ENCODE results near the gene PCDHA1.
"Not testable (repeated sequence)": the region's sequence is repeated elsewhere in the genome, so short reads cannot be mapped to it uniquely, and the experiment has no call there.

Gene PCDHA1

GRCh38 chr5:140785905-140786686 lies at the start of gene PCDHA1:
Gene PCDHA1 (plus strand): TSS chr5:140786140.
- no peak for DNase-seq

GRCh38 chr5:140737486-140737885 lies 48.5 kb upstream of the PCDHA1 start:
- DNase-seq, result no peak

GRCh38 chr5:140741967-140742366 lies 44.0 kb upstream of the PCDHA1 start:
- no peak for DNase-seq

GRCh38 chr5:140753561-140753960 lies 32.4 kb upstream of the PCDHA1 start:
- DNase-seq, result no peak

- DNase-seq, result no peak
These were observed 21.6 kb upstream of the PCDHA1 start for GRCh38 chr5:140764177-140764973.

- DNase-seq, result no peak
These were observed 18.5 kb upstream of the PCDHA1 start for GRCh38 chr5:140767444-140767843.

DNA sequence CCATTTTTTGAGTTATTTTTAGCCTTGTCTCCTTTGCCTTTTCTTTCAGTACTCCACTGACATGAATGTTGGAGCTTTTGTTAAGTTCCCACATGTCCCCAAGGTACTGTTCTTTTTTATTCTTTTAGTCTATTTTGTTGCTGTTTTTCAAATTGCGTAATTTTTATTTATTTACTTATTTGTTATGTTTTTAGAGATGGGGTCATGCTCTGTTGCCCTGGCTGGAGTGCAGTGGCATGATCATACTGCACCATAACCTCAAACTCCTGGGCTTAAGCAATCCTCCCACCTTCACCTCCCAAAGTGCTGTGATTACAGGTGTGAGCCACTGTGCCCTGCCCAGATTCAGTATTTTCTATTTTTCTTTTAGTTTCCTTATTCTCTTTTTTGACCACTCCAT lies 5.4 kb upstream of the PCDHA1 start:
- DNase-seq, result no peak

GRCh38 chr5:140787422-140787821 lies 1.5 kb downstream of the PCDHA1 start:
- DNase-seq, result not testable (repeated sequence)

- DNase-seq, result not testable (repeated sequence)
These were observed 2.0 kb downstream of the PCDHA1 start for GRCh38 chr5:140787849-140788504.

DNA sequence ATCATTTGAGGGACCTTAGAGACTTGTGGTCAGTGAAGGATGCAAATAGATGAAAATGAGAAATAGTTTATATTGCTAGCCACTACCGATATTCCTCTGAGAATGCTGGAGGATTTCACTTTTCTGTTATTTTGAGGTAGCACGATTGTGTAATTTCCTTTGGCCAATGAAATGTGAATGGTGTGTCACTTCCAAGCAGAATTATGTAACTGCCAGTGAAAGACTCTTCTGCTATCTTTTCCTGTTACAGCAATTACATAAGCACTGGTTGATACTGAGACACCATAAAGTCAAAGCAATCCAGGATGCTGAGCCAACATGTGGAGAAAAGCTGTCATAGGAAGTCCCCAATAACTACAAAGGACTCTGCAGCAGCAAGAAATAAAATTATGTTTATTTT lies 5.1 kb downstream of the PCDHA1 start:
- DNase-seq, result no peak

DNA sequence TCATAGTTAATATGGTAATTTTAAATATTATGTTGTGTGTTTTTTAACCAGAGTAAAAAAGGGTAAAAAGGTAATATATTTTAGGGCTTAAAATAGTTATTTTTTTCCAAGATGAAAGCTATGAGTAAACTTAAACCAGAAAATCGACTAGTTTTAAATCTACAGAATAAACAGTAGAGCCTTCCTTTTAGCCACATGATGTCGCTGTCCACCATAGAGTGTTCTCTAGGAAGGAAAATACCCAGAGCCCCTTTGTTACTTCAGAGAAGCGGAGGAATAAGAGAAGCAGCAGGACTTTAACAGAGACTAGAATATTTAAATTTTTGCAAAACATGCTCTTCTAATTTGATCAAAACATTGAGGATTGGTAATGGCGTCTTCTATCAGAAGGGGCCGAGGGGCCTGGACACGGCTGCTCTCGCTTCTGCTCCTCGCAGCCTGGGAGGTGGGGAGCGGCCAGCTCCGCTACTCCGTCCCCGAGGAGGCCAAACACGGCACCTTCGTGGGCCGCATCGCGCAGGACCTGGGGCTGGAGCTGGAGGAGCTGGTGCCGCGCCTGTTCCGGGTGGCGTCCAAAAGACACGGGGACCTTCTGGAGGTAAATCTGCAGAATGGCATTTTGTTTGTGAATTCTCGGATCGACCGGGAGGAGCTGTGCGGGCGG lies 8.8 kb downstream of the PCDHA1 start, which contains the start of gene PCDHA2:
Gene PCDHA2 (plus strand): TSS at position 258 of the 664 bp plus-strand sequence.
- peak in 1 of 2 donors; percentile 33 for DNase-seq

DNA sequence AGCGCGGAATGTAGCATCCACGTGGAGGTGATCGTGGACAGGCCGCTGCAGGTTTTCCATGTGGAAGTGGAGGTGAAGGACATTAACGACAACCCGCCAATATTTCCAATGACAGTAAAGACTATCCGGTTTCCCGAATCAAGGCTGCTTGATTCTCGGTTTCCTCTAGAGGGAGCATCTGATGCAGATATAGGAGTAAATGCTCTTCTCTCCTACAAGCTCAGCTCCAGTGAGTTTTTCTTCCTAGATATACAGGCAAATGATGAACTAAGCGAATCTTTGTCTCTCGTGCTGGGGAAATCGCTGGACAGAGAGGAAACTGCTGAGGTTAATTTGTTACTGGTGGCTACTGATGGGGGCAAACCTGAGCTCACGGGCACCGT lies 9.3 kb downstream of the PCDHA1 start:
- no peak for DNase-seq

DNA sequence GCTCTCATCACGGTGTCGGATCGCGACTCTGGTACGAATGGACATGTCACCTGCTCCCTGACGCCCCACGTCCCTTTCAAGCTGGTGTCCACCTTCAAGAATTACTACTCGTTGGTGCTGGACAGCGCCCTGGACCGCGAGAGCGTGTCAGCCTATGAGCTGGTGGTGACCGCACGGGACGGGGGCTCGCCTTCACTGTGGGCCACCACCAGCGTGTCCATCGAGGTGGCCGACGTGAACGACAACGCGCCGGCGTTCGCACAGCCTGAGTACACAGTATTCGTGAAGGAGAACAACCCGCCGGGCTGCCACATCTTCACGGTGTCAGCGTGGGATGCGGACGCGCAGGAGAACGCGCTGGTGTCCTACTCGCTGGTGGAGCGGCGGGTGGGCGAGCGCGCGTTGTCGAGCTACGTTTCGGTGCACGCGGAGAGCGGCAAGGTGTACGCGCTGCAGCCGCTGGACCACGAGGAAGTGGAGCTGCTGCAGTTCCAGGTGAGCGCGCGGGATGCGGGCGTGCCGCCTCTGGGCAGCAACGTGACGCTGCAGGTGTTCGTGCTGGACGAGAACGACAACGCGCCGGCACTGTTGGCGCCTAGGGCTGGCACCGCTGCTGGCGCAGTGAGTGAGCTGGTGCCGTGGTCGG lies 10.3 kb downstream of the PCDHA1 start:
- DNase-seq, result not testable (repeated sequence)

DNA sequence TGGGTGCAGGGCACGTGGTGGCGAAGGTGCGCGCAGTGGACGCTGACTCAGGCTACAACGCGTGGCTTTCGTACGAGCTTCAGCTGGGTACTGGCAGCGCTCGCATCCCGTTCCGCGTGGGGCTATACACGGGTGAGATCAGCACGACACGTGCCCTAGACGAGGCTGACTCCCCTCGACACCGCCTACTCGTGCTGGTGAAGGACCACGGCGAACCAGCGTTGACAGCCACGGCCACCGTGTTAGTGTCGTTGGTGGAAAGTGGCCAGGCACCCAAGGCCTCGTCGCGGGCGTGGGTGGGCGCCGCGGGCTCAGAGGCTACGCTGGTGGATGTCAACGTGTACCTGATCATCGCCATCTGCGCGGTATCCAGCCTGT lies 10.8 kb downstream of the PCDHA1 start:
- DNase-seq, result no peak

- DNase-seq, result peak in 1 of 2 donors; percentile 42
These were observed 15.0 kb downstream of the PCDHA1 start, which contains the start of gene PCDHA3 for GRCh38 chr5:140800816-140801493. Gene PCDHA3 (plus strand): TSS chr5:140801057.

GRCh38 chr5:140801494-140801841 lies 15.5 kb downstream of the PCDHA1 start:
- peak in 1 of 2 donors; percentile 12 for DNase-seq

DNA sequence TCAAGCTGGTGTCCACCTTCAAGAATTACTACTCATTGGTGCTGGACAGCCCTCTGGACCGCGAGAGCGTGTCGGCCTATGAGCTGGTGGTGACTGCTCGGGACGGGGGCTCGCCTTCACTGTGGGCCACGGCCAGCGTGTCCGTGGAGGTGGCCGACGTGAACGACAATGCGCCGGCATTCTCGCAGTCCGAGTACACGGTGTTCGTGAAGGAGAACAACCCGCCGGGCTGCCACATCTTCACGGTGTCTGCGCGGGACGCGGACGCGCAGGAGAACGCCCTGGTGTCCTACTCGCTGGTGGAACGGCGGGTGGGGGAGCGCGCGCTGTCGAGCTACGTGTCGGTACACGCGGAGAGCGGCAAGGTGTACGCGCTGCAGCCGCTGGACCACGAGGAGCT lies 16.4 kb downstream of the PCDHA1 start:
- not testable (repeated sequence) for DNase-seq

- DNase-seq, result no peak
These were observed 16.9 kb downstream of the PCDHA1 start for GRCh38 chr5:140802781-140803271.

DNA sequence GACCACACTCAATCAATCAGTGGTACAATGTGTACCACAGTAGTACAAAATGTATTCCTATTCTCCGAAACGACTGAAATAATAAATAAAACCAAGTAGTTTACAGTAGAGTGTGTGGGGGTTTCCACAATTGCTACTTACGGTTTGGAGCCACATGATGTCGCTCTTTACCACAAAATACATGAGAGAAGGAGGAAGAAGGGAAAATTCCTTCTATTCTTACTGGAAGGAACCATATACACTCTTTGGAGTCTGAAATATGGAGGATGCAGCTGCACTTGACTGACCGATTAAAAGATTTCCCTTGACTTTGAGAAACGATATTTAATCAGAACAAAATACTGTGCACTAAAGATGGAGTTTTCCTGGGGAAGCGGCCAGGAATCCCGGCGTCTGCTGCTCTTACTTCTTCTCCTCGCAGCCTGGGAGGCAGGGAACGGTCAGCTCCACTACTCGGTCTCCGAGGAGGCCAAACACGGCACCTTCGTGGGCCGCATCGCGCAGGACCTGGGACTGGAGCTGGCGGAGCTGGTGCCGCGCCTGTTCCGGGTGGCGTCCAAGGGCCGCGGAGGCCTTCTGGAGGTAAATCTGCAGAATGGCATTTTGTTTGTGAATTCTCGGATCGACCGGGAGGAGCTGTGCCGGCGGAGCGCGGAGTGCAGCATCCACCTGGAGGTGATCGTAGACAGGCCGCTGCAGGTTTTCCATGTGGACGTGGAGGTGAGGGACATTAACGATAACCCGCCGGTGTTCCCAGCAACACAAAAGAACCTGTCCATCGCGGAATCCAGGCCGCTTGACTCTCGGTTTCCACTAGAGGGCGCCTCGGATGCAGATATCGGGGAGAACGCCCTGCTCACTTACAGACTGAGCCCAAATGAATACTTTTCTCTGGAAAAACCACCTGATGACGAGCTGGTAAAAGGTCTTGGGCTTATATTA lies 21.2 kb downstream of the PCDHA1 start, which contains the start of gene PCDHA4:
Gene PCDHA4 (plus strand): TSS at position 235 of the 942 bp plus-strand sequence.
- peak; percentile 31 to 38 for DNase-seq

DNA sequence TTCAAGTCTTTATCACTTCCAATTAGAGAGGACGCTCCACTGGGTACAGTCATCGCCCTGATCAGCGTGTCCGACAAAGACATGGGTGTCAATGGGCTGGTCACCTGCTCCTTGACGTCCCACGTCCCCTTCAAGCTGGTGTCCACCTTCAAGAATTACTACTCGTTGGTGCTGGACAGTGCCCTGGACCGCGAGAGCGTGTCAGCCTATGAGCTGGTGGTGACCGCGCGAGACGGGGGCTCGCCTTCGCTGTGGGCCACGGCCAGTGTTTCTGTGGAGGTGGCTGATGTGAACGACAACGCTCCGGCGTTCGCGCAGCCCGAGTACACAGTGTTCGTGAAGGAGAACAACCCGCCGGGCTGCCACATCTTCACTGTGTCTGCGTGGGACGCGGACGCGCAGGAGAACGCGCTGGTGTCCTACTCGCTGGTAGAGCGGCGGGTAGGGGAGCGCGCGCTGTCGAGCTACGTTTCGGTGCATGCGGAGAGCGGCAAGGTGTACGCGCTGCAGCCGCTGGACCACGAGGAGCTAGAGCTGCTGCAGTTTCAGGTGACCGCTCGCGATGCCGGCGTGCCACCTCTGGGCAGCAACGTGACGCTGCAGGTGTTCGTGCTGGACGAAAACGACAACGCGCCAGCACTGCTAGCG lies 22.4 kb downstream of the PCDHA1 start:
- not testable (repeated sequence) for DNase-seq
